T follicular helper cell (primary cell): ENCODE data around the gene STX8.

Experiments used
- DNase-seq: peaks from one replicate; pipeline ENCODE4 v3.0.0-alpha.2; 2020; ENCODE audit warnings: low read depth

Gene STX8

GRCh38 chr17:9439851-9440250 lies 135.8 kb downstream of the STX8 start:
- no peak for DNase-seq

GRCh38 chr17:9436630-9437029 lies 139.0 kb downstream of the STX8 start:
- no peak for DNase-seq

GRCh38 chr17:9435165-9435564 lies 140.5 kb downstream of the STX8 start:
- DNase-seq: no peak

GRCh38 chr17:9434642-9435057 lies 141.0 kb downstream of the STX8 start:
- no peak for DNase-seq

GRCh38 chr17:9432934-9433421 lies 142.6 kb downstream of the STX8 start:
- no peak for DNase-seq

- DNase-seq: no peak
Measured at GRCh38 chr17:9432134-9432885, 143.3 kb downstream of the STX8 start.

GRCh38 chr17:9431620-9432019 lies 144.0 kb downstream of the STX8 start:
- DNase-seq: no peak

- no peak for DNase-seq
Measured at GRCh38 chr17:9427465-9428315, 147.9 kb downstream of the STX8 start.

- no peak for DNase-seq
Measured at GRCh38 chr17:9424071-9424640, 151.5 kb downstream of the STX8 start.

- no peak for DNase-seq
Measured at GRCh38 chr17:9421525-9421924, 154.1 kb downstream of the STX8 start.

GRCh38 chr17:9419932-9420453 lies 155.6 kb downstream of the STX8 start:
- DNase-seq: no peak

GRCh38 chr17:9414471-9414870 lies 161.1 kb downstream of the STX8 start:
- DNase-seq: no peak

- no peak for DNase-seq
Measured at GRCh38 chr17:9410737-9411136, 164.9 kb downstream of the STX8 start.

- DNase-seq: no peak
Measured at GRCh38 chr17:9410301-9410700, 165.3 kb downstream of the STX8 start.

GRCh38 chr17:9409878-9410277 lies 165.7 kb downstream of the STX8 start:
- DNase-seq: no peak

GRCh38 chr17:9408868-9409829 lies 166.5 kb downstream of the STX8 start:
- DNase-seq: no peak

- DNase-seq: no peak
Measured at GRCh38 chr17:9408381-9408780, 167.2 kb downstream of the STX8 start.

GRCh38 chr17:9406046-9406606 lies 169.5 kb downstream of the STX8 start:
- DNase-seq: no peak

GRCh38 chr17:9403257-9403656 lies 172.4 kb downstream of the STX8 start:
- DNase-seq: no peak

GRCh38 chr17:9402590-9403199 lies 172.9 kb downstream of the STX8 start:
- peak; percentile 9 for DNase-seq
